Measurements from ENCODE around the gene ZSCAN29. TPM values are rescaled to one million over a fixed set of nuclear protein-coding genes. Genes with fewer than 3 reads are reported as not detected.

ZSCAN29 gene
- total RNA-seq: 26.3 and 37.0 TPM in 2 replicates

DNA sequence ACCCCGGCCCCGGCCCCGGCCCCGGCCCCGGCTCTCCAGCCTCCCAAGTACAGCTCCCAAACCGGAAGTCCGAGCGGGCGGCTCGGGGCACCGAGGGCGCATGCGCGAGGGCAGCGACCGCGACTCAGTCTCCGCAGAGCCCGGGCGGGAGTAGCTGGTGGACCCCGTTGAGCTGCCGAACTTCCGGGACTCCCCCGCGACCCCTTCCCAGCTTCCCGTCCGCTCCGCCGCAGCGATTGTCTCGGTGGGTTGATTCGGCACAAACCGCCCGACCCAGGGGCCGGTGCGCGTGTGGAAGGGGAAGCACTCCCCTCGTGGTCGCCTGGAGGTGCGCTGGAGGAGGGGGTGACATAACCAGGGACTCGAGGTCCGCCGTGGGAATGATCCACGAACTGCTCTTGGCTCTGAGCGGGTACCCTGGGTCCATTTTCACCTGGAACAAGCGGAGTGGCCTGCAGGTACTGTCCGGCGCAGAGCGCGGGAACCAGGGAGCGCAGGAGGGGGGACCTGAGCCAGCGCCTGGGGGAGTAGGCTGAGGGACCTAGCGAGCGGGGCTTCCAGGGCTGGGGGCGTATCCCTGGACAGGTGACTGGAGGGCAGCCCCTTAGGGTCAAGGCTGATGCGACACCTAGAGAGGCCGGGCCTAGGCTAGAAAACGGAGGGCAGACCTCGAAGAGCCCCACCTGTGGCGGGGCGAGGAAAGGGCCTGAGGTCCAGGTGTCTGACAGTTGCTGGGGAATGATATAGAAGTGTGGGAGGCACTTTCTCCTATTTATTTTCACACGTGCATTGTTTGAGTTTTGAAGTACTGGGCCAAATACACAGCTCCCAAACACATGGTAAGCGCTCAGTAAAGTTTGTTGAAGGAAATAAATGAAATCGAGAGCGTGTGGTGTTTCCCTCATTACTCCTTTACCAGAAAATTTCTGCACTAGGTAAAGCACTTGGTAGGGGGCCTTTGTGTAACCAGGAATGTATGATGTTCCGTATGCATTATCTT is at the start of gene ZSCAN29, which contains the start of gene TUBGCP4:
Gene ZSCAN29 (minus strand): TSS at position 69 of the 1,000 bp plus-strand sequence. CDS start 1,130 bp downstream, outside the sequence.
Gene TUBGCP4 (plus strand): TSS at position 127 of the 1,000 bp plus-strand sequence. CDS start 254 bp downstream, at position 381.
- TF ChIP-seq, protein P1, sequence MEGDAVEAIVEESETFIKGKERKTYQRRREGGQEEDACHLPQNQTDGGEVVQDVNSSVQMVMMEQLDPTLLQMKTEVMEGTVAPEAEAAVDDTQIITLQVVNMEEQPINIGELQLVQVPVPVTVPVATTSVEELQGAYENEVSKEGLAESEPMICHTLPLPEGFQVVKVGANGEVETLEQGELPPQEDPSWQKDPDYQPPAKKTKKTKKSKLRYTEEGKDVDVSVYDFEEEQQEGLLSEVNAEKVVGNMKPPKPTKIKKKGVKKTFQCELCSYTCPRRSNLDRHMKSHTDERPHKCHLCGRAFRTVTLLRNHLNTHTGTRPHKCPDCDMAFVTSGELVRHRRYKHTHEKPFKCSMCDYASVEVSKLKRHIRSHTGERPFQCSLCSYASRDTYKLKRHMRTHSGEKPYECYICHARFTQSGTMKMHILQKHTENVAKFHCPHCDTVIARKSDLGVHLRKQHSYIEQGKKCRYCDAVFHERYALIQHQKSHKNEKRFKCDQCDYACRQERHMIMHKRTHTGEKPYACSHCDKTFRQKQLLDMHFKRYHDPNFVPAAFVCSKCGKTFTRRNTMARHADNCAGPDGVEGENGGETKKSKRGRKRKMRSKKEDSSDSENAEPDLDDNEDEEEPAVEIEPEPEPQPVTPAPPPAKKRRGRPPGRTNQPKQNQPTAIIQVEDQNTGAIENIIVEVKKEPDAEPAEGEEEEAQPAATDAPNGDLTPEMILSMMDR (IDR thresholded peaks at IDR 0.05; ENCODE audit: insufficient read depth, low read depth, low read length): peak; percentile 36
- H3K4me3 ChIP-seq (ENCODE audit: low read depth, low read length): peak within 1 kb of the TSS; percentile 91
- peak; percentile 74 for DNase-seq (ENCODE audit: low read depth)

DNA sequence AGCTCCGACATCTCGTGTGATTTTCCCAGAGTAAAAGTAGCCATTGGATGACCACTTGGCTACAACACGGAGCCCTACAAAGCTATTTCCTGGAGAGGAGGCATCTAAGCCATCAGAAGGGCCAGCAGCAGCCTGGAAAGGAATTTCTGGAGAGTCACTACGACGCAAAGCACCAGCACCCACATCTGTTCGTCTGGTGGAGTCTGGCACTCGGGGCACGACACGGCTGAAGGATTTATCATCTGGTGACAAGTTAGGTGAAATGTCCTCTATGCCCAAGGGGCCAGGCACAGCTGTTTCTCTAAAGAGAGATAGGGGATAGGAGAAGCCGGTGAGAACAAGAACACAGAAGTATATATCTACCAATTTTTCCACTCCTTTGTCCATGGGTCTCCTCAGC is 49.6 kb upstream of the ZSCAN29 start:
- no peak overlapping the region for H3K4me3 ChIP-seq (ENCODE audit: low read depth, low read length)
- no peak for DNase-seq (ENCODE audit: low read depth)
- TF ChIP-seq, protein P1 (IDR thresholded peaks at IDR 0.05; ENCODE audit: insufficient read depth, low read depth, low read length): no peak

DNA sequence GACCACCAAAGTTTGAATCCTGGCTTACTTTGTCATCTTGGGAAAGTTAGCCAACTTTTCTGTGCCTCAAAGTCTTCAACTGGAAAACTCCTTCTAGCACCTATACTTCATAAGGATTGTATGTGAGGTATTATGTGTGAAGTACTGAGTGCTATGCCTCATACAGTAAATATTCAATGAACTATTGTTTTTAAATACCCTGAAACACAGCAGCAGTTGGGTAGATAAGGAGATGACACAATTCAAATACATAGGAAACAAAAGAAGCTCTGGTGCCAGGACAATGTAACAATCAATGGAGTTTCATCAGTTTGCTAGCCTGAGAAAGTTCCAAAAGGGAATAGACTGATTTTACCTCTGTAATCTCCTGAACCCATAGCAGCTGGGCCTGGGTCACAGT is 43.4 kb upstream of the ZSCAN29 start:
- H3K4me3 ChIP-seq (ENCODE audit: low read depth, low read length): no peak overlapping the region
- no peak for DNase-seq (ENCODE audit: low read depth)
- TF ChIP-seq, protein P1 (IDR thresholded peaks at IDR 0.05; ENCODE audit: insufficient read depth, low read depth, low read length): no peak

DNA sequence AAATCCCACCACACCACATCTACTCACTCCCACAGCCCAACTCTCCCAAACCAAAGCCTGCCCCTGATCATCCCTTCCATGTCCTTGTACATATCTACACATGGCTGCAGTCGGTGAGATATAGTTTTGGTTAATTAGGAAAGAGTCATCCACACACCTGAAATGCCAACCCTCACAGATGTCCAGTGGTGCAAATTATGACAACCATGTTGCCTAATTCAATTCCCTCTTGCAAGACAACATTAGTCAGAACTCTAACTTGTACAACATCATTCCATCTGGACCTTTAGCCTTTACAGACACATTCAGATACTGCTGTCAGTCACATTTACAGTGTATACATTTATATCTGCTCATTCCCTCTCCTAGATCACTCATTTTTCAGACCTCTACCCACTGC is 41.3 kb upstream of the ZSCAN29 start:
- TF ChIP-seq, protein P1 (IDR thresholded peaks at IDR 0.05; ENCODE audit: insufficient read depth, low read depth, low read length): no peak
- DNase-seq (ENCODE audit: low read depth): peak; percentile 9
- no peak overlapping the region for H3K4me3 ChIP-seq (ENCODE audit: low read depth, low read length)

DNA sequence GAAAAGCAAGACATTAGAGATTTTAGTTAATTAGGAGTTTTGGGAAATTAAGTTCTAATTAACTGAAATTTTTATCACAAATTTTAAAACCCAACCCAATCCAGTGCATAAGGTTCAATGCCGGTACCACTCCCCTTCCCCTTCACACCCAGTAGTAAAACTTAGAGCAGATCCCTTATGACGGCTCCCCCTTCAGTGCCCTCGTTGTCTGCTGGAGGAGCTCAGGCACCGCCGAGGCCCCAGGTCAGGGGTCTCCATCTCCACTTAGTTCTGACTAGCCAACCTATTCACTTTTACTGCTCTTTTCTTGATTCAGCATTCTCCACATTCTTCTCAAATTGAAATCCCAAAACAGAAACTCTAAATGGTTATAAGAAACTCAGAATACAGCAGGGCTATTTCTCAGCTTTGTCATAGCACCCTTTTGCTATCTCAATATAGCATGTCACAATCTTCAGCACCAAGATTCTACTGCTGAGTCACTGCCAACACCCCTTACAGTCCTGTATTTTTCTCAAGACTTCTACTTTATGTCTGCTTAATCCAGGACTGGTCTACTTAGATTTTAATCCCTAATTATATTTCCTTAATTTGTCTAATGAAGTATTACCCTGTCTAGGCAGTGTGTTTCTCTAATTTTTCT is 39.9 kb upstream of the ZSCAN29 start:
- peak; percentile 59 for DNase-seq (ENCODE audit: low read depth)
- TF ChIP-seq, protein P1 (IDR thresholded peaks at IDR 0.05; ENCODE audit: insufficient read depth, low read depth, low read length): no peak
- no peak overlapping the region for H3K4me3 ChIP-seq (ENCODE audit: low read depth, low read length)

DNA sequence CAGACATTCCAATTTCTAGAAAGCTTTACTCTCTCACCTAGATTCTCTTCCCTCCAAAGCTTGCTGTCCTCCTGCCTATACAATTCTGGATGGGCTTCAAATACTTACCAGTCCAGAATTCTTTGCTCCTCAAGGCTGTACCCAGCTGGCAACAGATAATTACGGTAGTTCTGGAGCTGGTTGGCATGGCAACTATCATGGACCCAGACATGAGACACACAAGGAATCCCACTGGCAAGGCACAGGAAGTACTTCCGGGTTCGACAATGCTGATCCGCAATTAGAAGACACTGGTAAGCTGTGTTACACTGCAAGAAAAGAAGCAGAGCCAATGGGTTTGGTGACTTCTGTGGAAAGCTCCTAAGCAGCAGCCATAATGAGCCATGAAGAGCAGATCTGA is 37.9 kb upstream of the ZSCAN29 start:
- no peak overlapping the region for H3K4me3 ChIP-seq (ENCODE audit: low read depth, low read length)
- no peak for DNase-seq (ENCODE audit: low read depth)
- TF ChIP-seq, protein P1 (IDR thresholded peaks at IDR 0.05; ENCODE audit: insufficient read depth, low read depth, low read length): no peak
